ENCODE results near the gene GLDC.

GRCh38 chr9:6680797-6681146 is 35.2 kb upstream of the GLDC start:
- TF ChIP-seq KAT7 (CRISPR knock-in tag; IDR thresholded peaks at IDR 0.05; ENCODE audit: borderline replicate concordance) (no peak), E2F4 (CRISPR knock-in tag; IDR thresholded peaks at IDR 0.05; ENCODE audit: borderline replicate concordance, low read depth) (no peak), CTCF (IDR thresholded peaks at IDR 0.05) (no peak), SMAD3 (CRISPR knock-in tag; IDR thresholded peaks at IDR 0.05; ENCODE audit: borderline replicate concordance) (no peak), HMGXB4 (CRISPR knock-in tag; IDR thresholded peaks at IDR 0.05) (no peak), ZNF121 (CRISPR knock-in tag; IDR thresholded peaks at IDR 0.05) (no peak), TCF7 (CRISPR knock-in tag; IDR thresholded peaks at IDR 0.05; ENCODE audit: low read depth) (no peak), CREB1 (CRISPR knock-in tag; IDR thresholded peaks at IDR 0.05) (no peak)

All from WTC11 (cell line).